NOMO-1 treated with dmso at 0.1 percent for 144 hours (cell line): ENCODE results near the gene PLEKHA3.

Source experiments
- DNase-seq: peaks from one replicate; lab custom pipeline; 2025; ENCODE audit not compliant: unreplicated experiment; lab: John Stamatoyannopoulos, UW

Gene PLEKHA3

GRCh38 chr2:178478439-178479274 lies 1.6 kb upstream of the PLEKHA3 start, which contains the start of gene FKBP7:
Gene FKBP7 (minus strand): TSS chr2:178478600. CDS start chr2:178478499, 101 bp downstream.
- peak; percentile 66 for DNase-seq

GRCh38 chr2:178479275-178479616 lies 1.0 kb upstream of the PLEKHA3 start:
- DNase-seq = no peak

- no peak for DNase-seq
Observed at GRCh38 chr2:178479758-178480226, 465 bp upstream of the PLEKHA3 start.

GRCh38 chr2:178482437-178482836 lies 2.2 kb downstream of the PLEKHA3 start:
- DNase-seq = no peak

GRCh38 chr2:178484245-178485041 lies 4.2 kb downstream of the PLEKHA3 start:
- DNase-seq = no peak

- no peak for DNase-seq
Observed at GRCh38 chr2:178485356-178485755, 5.1 kb downstream of the PLEKHA3 start.

GRCh38 chr2:178491612-178492011 lies 11.4 kb downstream of the PLEKHA3 start:
- DNase-seq = no peak

- no peak for DNase-seq
Observed at GRCh38 chr2:178496049-178496448, 15.8 kb downstream of the PLEKHA3 start.

GRCh38 chr2:178498137-178498536 lies 17.9 kb downstream of the PLEKHA3 start:
- DNase-seq = no peak

- DNase-seq = no peak
Observed at GRCh38 chr2:178499640-178500039, 19.4 kb downstream of the PLEKHA3 start.

- DNase-seq = no peak
Observed at GRCh38 chr2:178502751-178503150, 22.5 kb downstream of the PLEKHA3 start.

- no peak for DNase-seq
Observed at GRCh38 chr2:178506101-178506500, 25.8 kb downstream of the PLEKHA3 start.

GRCh38 chr2:178506524-178506923 lies 26.3 kb downstream of the PLEKHA3 start:
- no peak for DNase-seq

- no peak for DNase-seq
Observed at GRCh38 chr2:178506949-178507348, 26.7 kb downstream of the PLEKHA3 start.

- no peak for DNase-seq
Observed at GRCh38 chr2:178508646-178509045, 28.4 kb downstream of the PLEKHA3 start.

- DNase-seq = no peak
Observed at GRCh38 chr2:178510384-178510783, 30.1 kb downstream of the PLEKHA3 start.

GRCh38 chr2:178512484-178512883 lies 32.2 kb downstream of the PLEKHA3 start:
- DNase-seq = no peak

GRCh38 chr2:178513876-178514275 lies 33.6 kb downstream of the PLEKHA3 start:
- DNase-seq = no peak

- no peak for DNase-seq
Observed at GRCh38 chr2:178514664-178515063, 34.4 kb downstream of the PLEKHA3 start.

GRCh38 chr2:178517496-178517895 lies 37.2 kb downstream of the PLEKHA3 start:
- no peak for DNase-seq

GRCh38 chr2:178521304-178522150 lies 41.3 kb downstream of the PLEKHA3 start:
- DNase-seq = no peak
